Erythroblast (primary cell): ENCODE data around the gene INTS1.

Experiments used
- GATA1 ChIP-seq: IDR thresholded peaks from 2 replicates; pipeline ENCODE4 v1.6.1; 2011; ENCODE audit warnings: low read depth, mild to moderate bottlenecking, control low read depth, low read length, moderate library complexity
- POLR2A ChIP-seq: IDR thresholded peaks from 2 replicates; pipeline ENCODE4 v1.6.1; 2011; ENCODE audit warnings: mild to moderate bottlenecking, low read length

GRCh38 chr7:1550846-1551155 lies 46.6 kb upstream of the INTS1 start:
- no peak for TF ChIP-seq POLR2A
- TF ChIP-seq GATA1, result no peak
